SH-SY5Y (cell line): ENCODE data around the gene FRRS1.

Experiments used
- GATA2 ChIP-seq: IDR thresholded peaks from 2 replicates; pipeline ENCODE4 v1.6.1; 2011; ENCODE audit warnings: mild to moderate bottlenecking, low read depth, low read length
- GATA3 ChIP-seq: IDR thresholded peaks from 2 replicates; pipeline ENCODE4 v1.6.1; 2011; ENCODE audit warnings: low read depth, mild to moderate bottlenecking, low read length, moderate library complexity

DNA sequence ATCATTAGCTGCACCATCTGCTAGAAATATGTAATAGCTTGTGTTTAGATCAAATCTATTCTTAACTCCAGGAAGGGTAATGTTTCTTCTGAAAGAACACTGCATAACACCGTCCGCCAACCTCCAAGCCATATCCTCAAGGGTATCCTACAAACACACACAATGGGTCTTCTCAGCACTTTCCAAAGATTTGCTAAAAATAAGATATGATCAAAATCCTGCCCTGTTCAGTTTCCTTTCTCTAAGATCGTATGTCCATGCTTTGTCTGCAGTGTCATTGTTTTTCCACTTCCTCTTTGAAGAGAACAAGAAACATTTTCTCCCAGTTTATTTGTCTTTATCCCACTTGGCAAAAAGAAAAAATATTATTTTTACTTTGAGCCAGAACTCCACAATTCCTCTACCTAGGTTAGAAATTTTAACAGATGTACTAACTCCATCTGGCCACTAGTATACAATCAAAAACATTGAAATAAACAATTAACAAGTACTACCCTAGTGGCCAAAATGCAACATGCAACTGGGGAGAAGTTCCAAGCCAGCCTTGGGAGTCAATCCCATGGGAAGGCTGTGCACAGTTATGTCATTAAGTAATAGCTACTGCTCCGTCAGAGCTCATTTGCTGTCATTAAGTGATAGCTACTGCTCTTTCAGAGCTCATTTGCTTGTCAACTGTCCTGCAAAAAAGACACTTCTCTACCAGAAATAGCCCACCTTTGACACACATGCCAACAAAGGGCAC is 37.8 kb downstream of the FRRS1 start:
- no peak for TF ChIP-seq GATA2
- TF ChIP-seq GATA3, result no peak
